WI38 (cell line): ENCODE results near the gene TRIM68.

Experiments
- H3K4me3 ChIP-seq: 2 replicates; pipeline ENCODE4 v1.5.1; 2011; ENCODE audit warnings: low read depth, mild to moderate bottlenecking, control low read depth, low read length
- CTCF ChIP-seq: IDR thresholded peaks from 2 replicates; pipeline ENCODE4 v1.5.1; 2012; ENCODE audit warnings: low read depth, mild to moderate bottlenecking, control low read depth, low read length

Gene TRIM68

DNA sequence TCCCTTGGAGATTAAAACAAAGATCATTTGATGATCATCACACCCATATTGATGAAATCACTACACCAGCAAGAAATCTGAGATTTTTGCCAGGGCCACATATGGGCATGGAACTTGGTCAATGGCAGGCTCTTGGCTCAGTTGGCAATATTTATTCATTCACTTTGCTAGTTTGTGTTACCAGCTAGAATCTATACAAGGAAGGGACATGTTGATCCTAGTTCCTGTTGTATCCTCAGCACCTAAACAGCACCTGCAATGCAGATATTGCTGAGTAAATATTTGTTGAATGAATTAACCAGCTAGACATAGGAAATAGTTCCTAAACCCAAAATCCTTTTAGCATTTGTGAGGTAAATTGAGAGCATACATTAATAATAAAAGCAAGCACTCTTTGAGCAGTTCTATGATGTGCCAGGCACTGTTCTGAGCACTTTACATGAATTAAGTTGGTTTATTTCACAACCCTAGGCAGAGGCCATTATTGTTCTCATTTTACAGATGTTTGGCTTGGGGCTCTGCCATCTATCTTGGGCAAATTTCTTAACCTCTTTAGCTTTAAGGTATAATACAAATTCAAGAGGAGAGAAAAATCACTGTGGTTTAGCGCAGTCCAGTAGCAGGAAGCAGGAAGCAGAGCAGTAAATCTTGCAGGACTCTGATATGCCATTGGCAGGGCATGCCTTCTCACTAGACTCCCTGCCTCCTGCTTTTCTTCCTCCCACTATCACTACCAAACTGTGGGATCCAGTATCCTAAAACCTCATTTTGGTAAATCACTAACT, 1.6 kb downstream of the TRIM68 start:
- no peak for TF ChIP-seq CTCF
- H3K4me3 ChIP-seq = no peak overlapping the region

GRCh38 chr11:4605057-4605456, 3.0 kb downstream of the TRIM68 start:
- H3K4me3 ChIP-seq = no peak overlapping the region
- no peak for TF ChIP-seq CTCF

DNA sequence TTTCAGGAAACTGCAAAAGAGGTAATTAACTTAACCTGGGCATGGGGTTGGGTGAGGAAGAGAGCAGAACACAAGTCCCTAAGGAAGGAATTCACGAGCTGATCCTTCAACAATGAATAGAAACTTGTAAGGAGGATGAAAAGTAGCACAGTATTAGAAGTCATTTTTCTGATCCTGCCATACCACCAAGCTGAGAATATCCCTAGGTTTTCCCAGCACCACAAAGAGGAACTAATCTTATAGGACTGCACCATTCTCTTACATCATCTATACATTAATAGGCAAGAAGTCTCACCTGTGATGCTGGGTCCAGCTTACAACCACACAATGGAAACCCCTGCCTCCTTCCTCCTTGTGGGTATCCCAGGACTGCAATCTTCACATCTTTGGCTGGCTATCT, 14.3 kb downstream of the TRIM68 start, which contains the start of gene OR52I1:
TSS of gene OR52I1 (plus strand) at position 301 of the 400 bp plus-strand sequence. CDS start at position 301, 0 bp downstream.
- TF ChIP-seq CTCF = no peak
- H3K4me3 ChIP-seq = no peak within 1 kb of the TSS

- H3K4me3 ChIP-seq = no peak overlapping the region
- TF ChIP-seq CTCF = no peak
Observed at GRCh38 chr11:4589017-4589416, 19.0 kb downstream of the TRIM68 start.

DNA sequence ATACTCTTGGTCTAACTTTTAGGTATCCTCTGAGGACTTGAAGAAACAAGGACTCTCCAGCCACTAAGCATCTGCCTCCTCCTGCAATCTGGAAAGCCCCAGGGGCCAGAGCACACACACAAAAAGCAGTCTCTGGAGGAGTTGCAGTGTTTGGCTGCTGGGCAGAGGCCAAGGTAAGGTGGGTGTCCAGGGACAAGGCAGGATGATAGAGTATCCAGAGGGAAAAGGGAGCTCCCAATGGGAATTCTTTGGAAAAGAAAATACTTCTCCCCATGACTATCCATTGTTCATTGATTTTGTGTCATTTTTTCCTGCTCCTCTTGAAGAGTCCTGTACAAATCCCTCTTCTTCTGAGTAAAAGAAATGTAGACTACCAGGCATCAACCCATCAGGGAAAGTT, 26.6 kb downstream of the TRIM68 start, which contains the start of gene OR52I2:
TSS of gene OR52I2 (plus strand) at position 301 of the 400 bp plus-strand sequence.
- H3K4me3 ChIP-seq = no peak within 1 kb of the TSS
- TF ChIP-seq CTCF = no peak

GRCh38 chr11:4580124-4580523, 27.9 kb downstream of the TRIM68 start:
- H3K4me3 ChIP-seq = no peak overlapping the region
- TF ChIP-seq CTCF = no peak

- no peak for TF ChIP-seq CTCF
- H3K4me3 ChIP-seq = no peak overlapping the region
Observed at GRCh38 chr11:4578624-4579023, 29.4 kb downstream of the TRIM68 start.
